IMR-90 (cell line): ENCODE results near the gene ABCA2. TPM values are rescaled to one million over a fixed set of nuclear protein-coding genes. Genes with fewer than 3 reads are reported as not detected.

Experiments
- ATAC-seq: fragments of 200-7000 bp; cut with Tn5 transposase; 2 replicates; pipeline ENCODE4 v1.9.1; 2020; ENCODE audit warnings: low read depth, mild to moderate bottlenecking, moderate library complexity
- BruUV-seq: library from RNA; stranded (reverse); fragments of 400-500 nt; replicated peaks from 2 replicates; lab custom pipeline; 2021; lab: Mats Ljungman, UMichigan
- CTCF ChIA-PET: fragments of 300-600 bp; formaldehyde crosslinking; extraction: SDS; loops from one replicate; lab custom pipeline; 2021; ENCODE audit warnings: antibody characterized with exemption; lab: Yijun Ruan, JAX
- POLR2A ChIA-PET: fragments of 300-600 bp; sonication (Branson Sonifier 250); formaldehyde crosslinking; loops from one replicate; lab custom pipeline; 2022; ENCODE audit warnings: antibody characterized with exemption; ENCODE audit not compliant: unreplicated experiment; lab: Charles Lee
- DNase-seq: peaks from one replicate; pipeline ENCODE4 v3.0.0; 2013
- H2AFZ ChIP-seq: replicated peaks from 2 replicates; pipeline ENCODE3; 2013; ENCODE audit warnings: low read length, mild to moderate bottlenecking; ENCODE audit not compliant: poor library complexity
- H2AK5ac ChIP-seq: 2 replicates; pipeline ENCODE4 v1.6.1; 2013; ENCODE audit warnings: low read depth, low read length, inconsistent platforms
- H2AK9ac ChIP-seq: replicated peaks from 2 replicates; pipeline ENCODE3; 2013; ENCODE audit warnings: mild to moderate bottlenecking, low read depth, low read length, moderate library complexity; ENCODE audit not compliant: poor library complexity
- H2BK120ac ChIP-seq: 2 replicates; pipeline ENCODE4 v1.6.1; 2013; ENCODE audit warnings: low read depth, low read length, inconsistent platforms
- H2BK15ac ChIP-seq: 3 replicates; pipeline ENCODE4 v1.6.1; 2013; ENCODE audit warnings: low read depth, low read length, inconsistent platforms
- H2BK20ac ChIP-seq: 2 replicates; pipeline ENCODE4 v1.6.1; 2013; ENCODE audit warnings: low read depth, mild to moderate bottlenecking, inconsistent platforms, low read length, moderate library complexity
- H2BK5ac ChIP-seq: 2 replicates; pipeline ENCODE4 v1.6.1; 2013; ENCODE audit warnings: mild to moderate bottlenecking, low read depth, low read length, inconsistent platforms; ENCODE audit not compliant: poor library complexity, severe bottlenecking
- H3K14ac ChIP-seq: replicated peaks from 2 replicates; pipeline ENCODE4 v1.6.1; 2013; ENCODE audit warnings: low read depth, low read length, inconsistent platforms
- H3K18ac ChIP-seq: 2 replicates; pipeline ENCODE4 v1.6.1; 2013; ENCODE audit warnings: low read depth, low read length, control low read depth
- H3K23ac ChIP-seq: 2 replicates; pipeline ENCODE4 v1.6.1; 2013; ENCODE audit warnings: low read depth, low read length, inconsistent platforms
- H3K27ac ChIP-seq: 2 replicates; pipeline ENCODE4 v1.5.1; 2013; ENCODE audit warnings: mild to moderate bottlenecking, control low read depth, low read length; ENCODE audit not compliant: insufficient read depth
- H3K27me3 ChIP-seq: 2 replicates; pipeline ENCODE4 v1.6.1; 2013; ENCODE audit warnings: low read length; ENCODE audit not compliant: control insufficient read depth, insufficient read depth
- H3K36me3 ChIP-seq: 2 replicates; pipeline ENCODE4 v1.6.1; 2013; ENCODE audit warnings: low read length, mixed read lengths; ENCODE audit not compliant: control insufficient read depth, insufficient read depth
- H3K4ac ChIP-seq: 2 replicates; pipeline ENCODE4 v1.6.1; 2013; ENCODE audit warnings: low read depth, low read length, inconsistent platforms
- H3K4me1 ChIP-seq: 2 replicates; pipeline ENCODE4 v1.6.1; 2013; ENCODE audit warnings: low read length, mixed read lengths; ENCODE audit not compliant: control insufficient read depth, insufficient read depth
- H3K4me2 ChIP-seq: 2 replicates; pipeline ENCODE4 v1.6.1; 2013; ENCODE audit warnings: low read depth, mild to moderate bottlenecking, control low read depth, low read length, moderate library complexity
- H3K4me3 ChIP-seq: 2 replicates; pipeline ENCODE4 v1.5.1; 2013; ENCODE audit warnings: low read depth, mild to moderate bottlenecking, control low read depth, low read length, moderate library complexity; ENCODE audit not compliant: insufficient read depth
- H3K56ac ChIP-seq: 2 replicates; pipeline ENCODE4 v1.6.1; 2013; ENCODE audit warnings: low read length, inconsistent platforms; ENCODE audit not compliant: insufficient read depth; ENCODE audit errors: extremely low read depth
- H3K79me1 ChIP-seq, 2 experiments: 2 replicates each; pipeline ENCODE4 v1.6.1; 2013; ENCODE audit warnings: low read length in 2 of 2, inconsistent platforms in 1 of 2, low read depth in 1 of 2
- H3K9ac ChIP-seq: 2 replicates; pipeline ENCODE4 v1.6.1; 2013; ENCODE audit warnings: low read depth, low read length, control low read depth
- H3K9me1 ChIP-seq: 2 replicates; pipeline ENCODE4 v1.6.1; 2013; ENCODE audit warnings: low read length, inconsistent platforms; ENCODE audit not compliant: insufficient read depth
- H3K9me3 ChIP-seq: 2 replicates; pipeline ENCODE4 v1.6.1; 2013; ENCODE audit warnings: low read length; ENCODE audit not compliant: control insufficient read depth, insufficient read depth
- H4K20me1 ChIP-seq: 2 replicates; pipeline ENCODE4 v1.6.1; 2013; ENCODE audit warnings: low read length, inconsistent platforms; ENCODE audit not compliant: insufficient read depth
- H4K5ac ChIP-seq: 2 replicates; pipeline ENCODE4 v1.6.1; 2013; ENCODE audit warnings: mild to moderate bottlenecking, low read depth, low read length, control low read depth
- H4K8ac ChIP-seq, 2 experiments: 2 replicates each; pipeline ENCODE4 v1.6.1; 2013; ENCODE audit warnings: low read depth in 2 of 2, low read length in 2 of 2, control low read depth in 1 of 2, inconsistent platforms in 1 of 2
- H4K91ac ChIP-seq: 2 replicates; pipeline ENCODE4 v1.6.1; 2013; ENCODE audit warnings: low read depth, low read length, inconsistent platforms; ENCODE audit not compliant: insufficient read depth
- CEBPB ChIP-seq: IDR thresholded peaks from 2 replicates; pipeline ENCODE4 v1.6.1; 2012; ENCODE audit warnings: low read depth, low read length, improper control_type of control experiment
- CHD1 ChIP-seq: IDR thresholded peaks from 2 replicates; pipeline ENCODE4 v1.6.1; 2012; ENCODE audit warnings: low read depth, low read length, improper control_type of control experiment
- MAFK ChIP-seq: IDR thresholded peaks from 2 replicates; pipeline ENCODE4 v1.6.1; 2012; ENCODE audit warnings: low read depth, low read length, improper control_type of control experiment
- MAZ ChIP-seq: IDR thresholded peaks from 2 replicates; pipeline ENCODE4 v1.6.1; 2012; ENCODE audit warnings: low read depth, mild to moderate bottlenecking, low read length, improper control_type of control experiment, moderate library complexity, borderline replicate concordance
- MXI1 ChIP-seq: IDR thresholded peaks from 2 replicates; pipeline ENCODE4 v1.6.1; 2012; ENCODE audit warnings: low read depth, mild to moderate bottlenecking, low read length, moderate library complexity, borderline replicate concordance
- NFE2L2 ChIP-seq: fragments of 150-350 bp; IDR thresholded peaks from 2 replicates; pipeline ENCODE4 v1.6.1; 2016; ENCODE audit warnings: low read depth, mild to moderate bottlenecking, low read length
- POLR2A ChIP-seq: IDR thresholded peaks from 2 replicates; pipeline ENCODE4 v1.6.1; 2012; ENCODE audit warnings: mild to moderate bottlenecking, low read depth, low read length
- RAD21 ChIP-seq: IDR thresholded peaks from 2 replicates; pipeline ENCODE4 v1.6.1; 2012; ENCODE audit warnings: low read length, improper control_type of control experiment
- RCOR1 ChIP-seq: IDR thresholded peaks from 2 replicates; pipeline ENCODE4 v1.6.1; 2012; ENCODE audit warnings: mild to moderate bottlenecking, low read length, improper control_type of control experiment; ENCODE audit not compliant: insufficient replicate concordance
- RFX5 ChIP-seq: IDR thresholded peaks from 2 replicates; pipeline ENCODE4 v1.8.0; 2012; ENCODE audit warnings: low read depth, mild to moderate bottlenecking, low read length, moderate library complexity
- WGBS, 2 experiments: methylation state at CpG; one replicate each; pipeline versions ENCODE4 v1.1.5 to v1.1.7; 2013; ENCODE audit warnings: missing lambda C conversion rate in 2 of 2; ENCODE audit not compliant: insufficient read length in 1 of 2; ENCODE audit errors: extremely low coverage in 2 of 2; 5-methylcytosine and 5-hydroxymethylcytosine counted together
- dilution Hi-C: fragments of 300-500 bp; cut with HindIII; formaldehyde crosslinking; loops from one replicate; pipeline ENCODE4 v1.14.3; 2018; ENCODE audit warnings: low sequenced_read_pairs; ENCODE audit not compliant: unreplicated experiment
- in situ Hi-C: fragments of 300-500 bp; cut with MboI; formaldehyde crosslinking; loops from 3 replicates; pipeline ENCODE4 v1.14.3; 2019; ENCODE audit warnings: low sequenced_read_pairs, inconsistent platforms, mixed read lengths
- intact Hi-C: fragments of 100-400 bp; cut with micrococcal nuclease; formaldehyde crosslinking; loops from 2 replicates; pipeline ENCODE4 v1.10.0; 2022
- polyA plus RNA-seq, 3 experiments: library from polyadenylated mRNA; depleted of rRNA; stranded (reverse); fragments of >200 nt; gene quantifications; 2 replicates each; pipeline ENCODE4 v1.2.3, GENCODE V29; 2012; ENCODE audit warnings: low replicate concordance in 1 of 3
- total RNA-seq: library from RNA; depleted of rRNA; stranded (reverse); fragments of >200 nt; gene quantifications from 2 replicates; pipeline ENCODE4 v1.2.3, GENCODE V29; 2012
- TF ChIP-seq, protein P1 (sequence below): conservative IDR thresholded peaks from 2 replicates; pipeline ENCODE4 v1.5.1; 2012; ENCODE audit warnings: mild to moderate bottlenecking, low read depth, low read length, improper control_type of control experiment
- TF ChIP-seq, protein P2 (sequence below): fragments of 150-350 bp; IDR thresholded peaks from 2 replicates; pipeline ENCODE4 v1.6.1; 2016; ENCODE audit warnings: low read depth, mild to moderate bottlenecking, low read length, moderate library complexity, borderline replicate concordance

Gene ABCA2
- total and polyA plus RNA-seq, 2 of the 4 experiments (the other 2 are of a cell fraction), result 3.8 to 46.0 TPM

DNA sequence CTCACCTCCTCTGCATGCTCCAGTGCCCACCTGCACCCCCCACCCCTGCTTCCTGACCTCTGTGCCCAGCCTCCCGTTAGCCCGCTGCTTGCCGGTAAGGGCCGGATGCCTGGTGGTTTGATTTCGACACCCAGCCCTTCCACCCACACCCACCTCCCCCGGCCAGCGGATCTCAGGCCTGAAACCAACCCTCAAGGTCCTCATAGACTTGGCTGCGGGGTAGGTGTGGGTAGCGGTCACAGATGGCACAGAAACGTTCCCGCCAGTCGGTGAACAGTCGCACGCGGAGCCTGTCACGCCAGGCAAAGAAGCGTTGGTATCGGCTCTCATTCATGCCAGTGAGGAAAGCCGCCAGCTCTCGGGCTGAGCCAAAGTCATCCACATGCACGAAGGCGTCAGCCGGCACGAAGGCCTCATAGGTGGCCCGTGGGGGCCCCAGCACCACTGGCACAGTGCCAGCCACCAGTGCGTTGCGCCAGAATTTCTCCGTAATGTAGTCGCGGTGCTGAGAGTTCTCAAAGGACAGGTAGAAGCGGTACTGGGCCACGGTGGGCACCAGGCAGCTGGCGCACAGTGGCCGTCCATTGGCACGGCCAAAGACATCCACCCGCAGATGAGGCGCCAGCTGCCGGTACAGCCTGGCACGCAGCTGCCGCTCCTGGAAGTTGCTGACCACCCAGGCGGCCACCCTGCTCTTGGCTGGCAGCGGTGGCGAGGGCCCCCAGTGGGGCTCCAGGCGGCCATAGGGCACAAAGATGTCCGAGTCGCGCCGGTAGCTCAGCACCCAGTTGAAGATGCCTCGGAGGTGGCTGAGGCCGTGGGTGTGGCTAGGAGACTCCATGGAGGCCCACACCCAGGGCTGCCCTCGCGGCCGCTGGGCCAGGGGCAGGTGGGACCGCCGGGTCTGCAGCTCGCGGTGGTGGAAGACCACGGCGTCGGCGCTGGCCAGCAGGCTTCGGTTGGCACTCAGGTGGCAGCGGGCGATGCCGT, 2.8 kb upstream of the ABCA2 start (continued):
- TF ChIP-seq CEBPB (no peak), MAFK (no peak), RAD21 (no peak)

- H4K8ac ChIP-seq, result no peak overlapping the region
- BruUV-seq, result no TSS peak
- no peak overlapping the region for H3K18ac ChIP-seq
- WGBS, 2 experiments, result 46% methylated on average over 6 of the region's 15 CpGs; no CpG with 5 or more reads in 1 of the 2 experiments
- POLR2A ChIA-PET, result no interaction called here
- H3K23ac ChIP-seq, result no peak overlapping the region
- no peak overlapping the region for H2BK20ac ChIP-seq
- CTCF ChIA-PET, result interaction anchor here (0.5 to 1.4 kb wide), 9 partner anchors 16 to 187 kb away, joined by 3 to 9 read pairs (median 4); partner anchors contain the start of genes AJM1, NPDC1, PAXX and SAPCD2
- H3K79me1 ChIP-seq, result peaks cover 0 to 7% of the 10 kb centered on the region in 2 experiments; a peak in 2 of 4 replicates
- dilution Hi-C loops, result no loop called here
- no peak overlapping the region for H3K4ac ChIP-seq
- H2BK5ac ChIP-seq, result no peak overlapping the region
- H3K9me3 ChIP-seq, result no peaks in the 10 kb centered on the region
- H3K9ac ChIP-seq, result no peak overlapping the region
- H3K27ac ChIP-seq, result no peak overlapping the region
- H4K5ac ChIP-seq, result no peak overlapping the region
- H4K20me1 ChIP-seq, result no peaks in the 10 kb centered on the region; the same call in 1 of the 2 replicates
- peaks cover 2% of the 10 kb centered on the region; the same call in 1 of the 2 replicates for H3K27me3 ChIP-seq
- no peak overlapping the region for H3K4me3 ChIP-seq
- H3K4me2 ChIP-seq, result no peak overlapping the region
- ATAC-seq (no peak), DNase-seq (no peak)
- no peak overlapping the region for H3K14ac ChIP-seq
- H2BK120ac ChIP-seq, result no peak overlapping the region
- H3K4me1 ChIP-seq, result peaks cover 5% of the 10 kb centered on the region
- no peak overlapping the region for H2AK5ac ChIP-seq
- in situ Hi-C loops, result loop anchor here (10.0 kb wide), 1 partner anchor 245 kb away; no protein-coding TSS in a partner anchor
- intact Hi-C loops, result no loop called here
- no peak overlapping the region for H4K91ac ChIP-seq
- H3K36me3 ChIP-seq, result no peaks in the 10 kb centered on the region
- peak overlapping the region; percentile 65 for H2AK9ac ChIP-seq
- no peak overlapping the region for H2BK15ac ChIP-seq
- no peak overlapping the region for H3K56ac ChIP-seq
- H2AFZ ChIP-seq, result peak overlapping the region; percentile 11
- peaks cover 4% of the 10 kb centered on the region; the same call in 1 of the 2 replicates for H3K9me1 ChIP-seq
- TF ChIP-seq CHD1, result no peak
- TF ChIP-seq CEBPB, result no peak
- no peak for TF ChIP-seq NFE2L2
- TF ChIP-seq POLR2A, result no peak
- TF ChIP-seq, protein P1, sequence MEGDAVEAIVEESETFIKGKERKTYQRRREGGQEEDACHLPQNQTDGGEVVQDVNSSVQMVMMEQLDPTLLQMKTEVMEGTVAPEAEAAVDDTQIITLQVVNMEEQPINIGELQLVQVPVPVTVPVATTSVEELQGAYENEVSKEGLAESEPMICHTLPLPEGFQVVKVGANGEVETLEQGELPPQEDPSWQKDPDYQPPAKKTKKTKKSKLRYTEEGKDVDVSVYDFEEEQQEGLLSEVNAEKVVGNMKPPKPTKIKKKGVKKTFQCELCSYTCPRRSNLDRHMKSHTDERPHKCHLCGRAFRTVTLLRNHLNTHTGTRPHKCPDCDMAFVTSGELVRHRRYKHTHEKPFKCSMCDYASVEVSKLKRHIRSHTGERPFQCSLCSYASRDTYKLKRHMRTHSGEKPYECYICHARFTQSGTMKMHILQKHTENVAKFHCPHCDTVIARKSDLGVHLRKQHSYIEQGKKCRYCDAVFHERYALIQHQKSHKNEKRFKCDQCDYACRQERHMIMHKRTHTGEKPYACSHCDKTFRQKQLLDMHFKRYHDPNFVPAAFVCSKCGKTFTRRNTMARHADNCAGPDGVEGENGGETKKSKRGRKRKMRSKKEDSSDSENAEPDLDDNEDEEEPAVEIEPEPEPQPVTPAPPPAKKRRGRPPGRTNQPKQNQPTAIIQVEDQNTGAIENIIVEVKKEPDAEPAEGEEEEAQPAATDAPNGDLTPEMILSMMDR, result no peak
- TF ChIP-seq MAZ, result no peak
- TF ChIP-seq RCOR1, result no peak
- TF ChIP-seq MXI1, result no peak
- TF ChIP-seq RFX5, result no peak
- TF ChIP-seq, protein P2, sequence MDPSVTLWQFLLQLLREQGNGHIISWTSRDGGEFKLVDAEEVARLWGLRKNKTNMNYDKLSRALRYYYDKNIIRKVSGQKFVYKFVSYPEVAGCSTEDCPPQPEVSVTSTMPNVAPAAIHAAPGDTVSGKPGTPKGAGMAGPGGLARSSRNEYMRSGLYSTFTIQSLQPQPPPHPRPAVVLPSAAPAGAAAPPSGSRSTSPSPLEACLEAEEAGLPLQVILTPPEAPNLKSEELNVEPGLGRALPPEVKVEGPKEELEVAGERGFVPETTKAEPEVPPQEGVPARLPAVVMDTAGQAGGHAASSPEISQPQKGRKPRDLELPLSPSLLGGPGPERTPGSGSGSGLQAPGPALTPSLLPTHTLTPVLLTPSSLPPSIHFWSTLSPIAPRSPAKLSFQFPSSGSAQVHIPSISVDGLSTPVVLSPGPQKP, result no peak
- TF ChIP-seq RAD21, result no peak
These were observed 2.0 kb upstream of the ABCA2 start for GRCh38 chr9:137030006-137030405.
